Urinary bladder (tissue), 4 donors: ENCODE measurements around the gene SLC30A3. TPM values are rescaled to one million over a fixed set of nuclear protein-coding genes. Genes with fewer than 3 reads are reported as not detected.

ENCODE experiments used
- DNase-seq: peaks from one replicate; pipeline ENCODE4 v3.0.0-alpha.2; 2015; ENCODE audit errors: extremely low spot score
- H3K27ac ChIP-seq: one replicate; pipeline ENCODE4 v1.5.1; 2013; ENCODE audit warnings: low read depth, mild to moderate bottlenecking, moderate library complexity
- H3K36me3 ChIP-seq: one replicate; pipeline ENCODE4 v1.6.1; 2013; ENCODE audit warnings: mild to moderate bottlenecking, moderate library complexity; ENCODE audit not compliant: insufficient read depth
- H3K4me1 ChIP-seq: one replicate; pipeline ENCODE4 v1.6.1; 2013; ENCODE audit warnings: mild to moderate bottlenecking, moderate library complexity; ENCODE audit not compliant: insufficient read depth
- H3K4me3 ChIP-seq: one replicate; pipeline ENCODE4 v1.5.1; 2013; ENCODE audit warnings: low read depth, low read length
- WGBS: extraction: QIAGEN DNeasy Blood & Tissue Kit; methylation state at CpG from one replicate; pipeline ENCODE4 v1.1.7; 2013; 5-methylcytosine and 5-hydroxymethylcytosine counted together
- polyA plus RNA-seq: library from polyadenylated mRNA; stranded (reverse); fragments of 200-250 nt; gene quantifications from one replicate; pipeline ENCODE4 v1.2.3, GENCODE V29; 2013
- total RNA-seq: library from RNA; depleted of rRNA; stranded (reverse); fragments of >200 nt; gene quantifications from one replicate; pipeline ENCODE4 v1.2.3, GENCODE V29; 2014
- donor health status: healthy with polysubstance abuse.
- donor health status: healthy.

Gene SLC30A3
- total and polyA plus RNA-seq, 2 donors: 0.04 to 0.53 TPM

- Histone ChIP-seq H3K4me3 (no peak overlapping the region), H3K36me3 (peaks cover 5% of the 10 kb centered on the region), H3K4me1 (no peaks in the 10 kb centered on the region), H3K27ac (no peak overlapping the region)
- DNase-seq: no peak
- 87% methylated on average over 19 of the region's 19 CpGs for WGBS
Measured at GRCh38 chr2:27243391-27244130, 19.3 kb downstream of the SLC30A3 start.

- peaks cover 11% of the 10 kb centered on the region for H3K36me3 ChIP-seq
Measured at GRCh38 chr2:27242614-27242951, 20.3 kb downstream of the SLC30A3 start.

GRCh38 chr2:27241761-27242613, 20.9 kb downstream of the SLC30A3 start:
- 82% methylated on average over 24 of the region's 24 CpGs for WGBS

More at GRCh38 chr2:27242614-27242951, 20.3 kb downstream of the SLC30A3 start:
- H3K27ac ChIP-seq: no peak overlapping the region
- DNase-seq: no peak
- H3K4me3 ChIP-seq: no peak overlapping the region
- no peaks in the 10 kb centered on the region for H3K4me1 ChIP-seq
- 95% methylated on average over 16 of the region's 16 CpGs for WGBS

GRCh38 chr2:27240406-27240805, 22.4 kb downstream of the SLC30A3 start:
- H3K36me3 ChIP-seq: peaks cover 11% of the 10 kb centered on the region
- no peaks in the 10 kb centered on the region for H3K4me1 ChIP-seq
- no peak for DNase-seq
- no peak overlapping the region for H3K27ac ChIP-seq
- WGBS: 86% methylated on average over 9 of the region's 9 CpGs
- no peak overlapping the region for H3K4me3 ChIP-seq

More at GRCh38 chr2:27241761-27242613, 20.9 kb downstream of the SLC30A3 start:
- Histone ChIP-seq H3K4me3 (no peak overlapping the region), H3K36me3 (peaks cover 11% of the 10 kb centered on the region), H3K4me1 (no peaks in the 10 kb centered on the region), H3K27ac (no peak overlapping the region)
- no peak for DNase-seq

GRCh38 chr2:27238976-27239375, 23.9 kb downstream of the SLC30A3 start:
- Histone ChIP-seq H3K36me3 (peaks cover 12% of the 10 kb centered on the region), H3K4me1 (no peaks in the 10 kb centered on the region), H3K4me3 (no peak overlapping the region), H3K27ac (no peak overlapping the region)
- WGBS: 97% methylated on average over 8 of the region's 8 CpGs
- DNase-seq: no peak

GRCh38 chr2:27237341-27237945, 25.4 kb downstream of the SLC30A3 start:
- H3K4me3 ChIP-seq: no peak overlapping the region
- H3K27ac ChIP-seq: no peak overlapping the region
- peaks cover 12% of the 10 kb centered on the region for H3K36me3 ChIP-seq
- H3K4me1 ChIP-seq: no peaks in the 10 kb centered on the region
- DNase-seq: no peak
- WGBS: 97% methylated on average over 15 of the region's 15 CpGs

GRCh38 chr2:27236626-27237025, 26.2 kb downstream of the SLC30A3 start:
- no peaks in the 10 kb centered on the region for H3K4me1 ChIP-seq
- no peak overlapping the region for H3K4me3 ChIP-seq
- peaks cover 14% of the 10 kb centered on the region for H3K36me3 ChIP-seq
- DNase-seq: no peak
- no peak overlapping the region for H3K27ac ChIP-seq
- WGBS: 92% methylated on average over 3 of the region's 3 CpGs

GRCh38 chr2:27236136-27236535, 26.7 kb downstream of the SLC30A3 start:
- no peak overlapping the region for H3K27ac ChIP-seq
- no peaks in the 10 kb centered on the region for H3K4me1 ChIP-seq
- H3K4me3 ChIP-seq: no peak overlapping the region
- peaks cover 14% of the 10 kb centered on the region for H3K36me3 ChIP-seq
- DNase-seq: no peak
- WGBS: 95% methylated on average over 12 of the region's 12 CpGs

GRCh38 chr2:27233341-27233740, 29.5 kb downstream of the SLC30A3 start:
- DNase-seq: no peak
- WGBS: 93% methylated on average over 14 of the region's 14 CpGs
- Histone ChIP-seq H3K4me1 (no peaks in the 10 kb centered on the region), H3K4me3 (no peak overlapping the region), H3K36me3 (peaks cover 11% of the 10 kb centered on the region), H3K27ac (no peak overlapping the region)

GRCh38 chr2:27231921-27232320, 30.9 kb downstream of the SLC30A3 start:
- 95% methylated on average over 13 of the region's 13 CpGs for WGBS
- H3K36me3 ChIP-seq: peaks cover 7% of the 10 kb centered on the region
- no peak overlapping the region for H3K27ac ChIP-seq
- H3K4me1 ChIP-seq: no peaks in the 10 kb centered on the region
- H3K4me3 ChIP-seq: no peak overlapping the region
- no peak for DNase-seq

GRCh38 chr2:27227501-27227900, 35.3 kb downstream of the SLC30A3 start:
- DNase-seq: no peak
- H3K36me3 ChIP-seq: peaks cover 2% of the 10 kb centered on the region
- no peaks in the 10 kb centered on the region for H3K4me1 ChIP-seq
- 93% methylated on average over 2 of the region's 2 CpGs for WGBS
- H3K27ac ChIP-seq: no peak overlapping the region
- no peak overlapping the region for H3K4me3 ChIP-seq

- no peak for DNase-seq
- no peaks in the 10 kb centered on the region for H3K4me1 ChIP-seq
- WGBS: 95% methylated on average over 9 of the region's 9 CpGs
- peaks cover 2% of the 10 kb centered on the region for H3K36me3 ChIP-seq
- no peak overlapping the region for H3K4me3 ChIP-seq
- H3K27ac ChIP-seq: no peak overlapping the region
Measured at GRCh38 chr2:27225526-27225925, 37.3 kb downstream of the SLC30A3 start.

GRCh38 chr2:27223416-27223815, 39.4 kb downstream of the SLC30A3 start:
- no peak overlapping the region for H3K27ac ChIP-seq
- no peak overlapping the region for H3K4me3 ChIP-seq
- no peak for DNase-seq
- H3K36me3 ChIP-seq: peaks cover 2% of the 10 kb centered on the region
- WGBS: 95% methylated on average over 6 of the region's 6 CpGs
- H3K4me1 ChIP-seq: no peaks in the 10 kb centered on the region

- Histone ChIP-seq H3K4me1 (no peaks in the 10 kb centered on the region), H3K4me3 (no peak overlapping the region), H3K36me3 (peaks cover 2% of the 10 kb centered on the region), H3K27ac (no peak overlapping the region)
- WGBS: 98% methylated on average over 5 of the region's 5 CpGs
- no peak for DNase-seq
Measured at GRCh38 chr2:27222407-27222806, 40.4 kb downstream of the SLC30A3 start.
